ENCODE data around the gene MARCKS. TPM values are rescaled to one million over a fixed set of nuclear protein-coding genes. Genes with fewer than 3 reads are reported as not detected.

Gene MARCKS
- total RNA-seq, 6 experiments from 2014 or later: 162 to 199 (median 166) TPM

GRCh38 chr6:113894712-113895674 lies 37.8 kb downstream of the MARCKS start:
- Mint-ChIP-seq H3K4me1 (ENCODE audit: low read depth) (peaks cover 22% of the 10 kb centered on the region), H3K27ac (no peak overlapping the region), H3K9me3 (0 out of 2 replicates have a peak, but pooled peaks cover 7% of the 10 kb centered on the region), H3K27me3 (ENCODE audit: insufficient read depth) (no peaks in the 10 kb centered on the region), H3K36me3 (ENCODE audit: low read depth) (peaks cover 9% of the 10 kb centered on the region), H3K4me3 (no peak overlapping the region)
- DNase-seq: no peak
- no peak for TF ChIP-seq CTCF (IDR thresholded peaks at IDR 0.05)

GRCh38 chr6:113901482-113901881 lies 44.3 kb downstream of the MARCKS start:
- Mint-ChIP-seq H3K4me1 (ENCODE audit: low read depth) (peaks cover 17% of the 10 kb centered on the region), H3K36me3 (ENCODE audit: low read depth) (no peaks in the 10 kb centered on the region), H3K9me3 (no peaks in the 10 kb centered on the region), H3K27ac (no peak overlapping the region), H3K27me3 (ENCODE audit: insufficient read depth) (no peaks in the 10 kb centered on the region; the same call in 1 of the 2 replicates), H3K4me3 (no peak overlapping the region)
- no peak for TF ChIP-seq CTCF (IDR thresholded peaks at IDR 0.05)
- no peak for DNase-seq

DNA sequence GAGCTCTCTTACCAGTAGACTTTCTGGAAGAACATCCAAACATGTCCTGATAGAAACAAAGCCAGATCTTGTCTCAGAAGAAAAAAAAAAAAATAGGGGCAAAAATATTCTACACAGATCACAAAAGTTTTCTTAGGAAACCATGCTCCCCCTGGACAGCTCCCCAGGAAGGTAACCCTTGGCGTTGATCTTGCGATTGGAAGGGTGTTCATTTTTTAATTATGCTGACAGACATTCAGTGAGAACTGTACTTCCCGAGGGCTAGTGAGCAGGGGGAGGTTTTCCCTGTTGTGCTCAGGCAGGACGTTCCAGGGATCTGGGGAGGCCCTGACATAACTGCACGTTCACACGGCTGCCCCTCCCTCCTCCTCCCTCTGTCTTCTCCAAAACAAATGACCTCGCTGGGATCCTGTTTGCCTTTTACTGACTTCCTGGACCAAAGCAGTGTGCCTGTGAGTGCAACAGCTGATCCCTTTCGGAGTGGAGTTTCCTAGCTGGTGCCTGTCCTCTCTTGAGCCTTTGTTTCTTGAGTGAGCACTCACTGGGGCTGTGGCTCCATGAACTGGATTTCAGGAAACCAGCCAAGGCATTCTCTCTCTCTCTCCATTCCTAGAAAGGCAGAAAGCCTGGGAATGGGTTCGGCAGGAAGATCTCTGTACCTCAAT lies 46.7 kb downstream of the MARCKS start:
- no peak overlapping the region for H3K27ac Mint-ChIP-seq
- no peak overlapping the region for H3K4me3 Mint-ChIP-seq
- DNase-seq: no peak
- H3K27me3 Mint-ChIP-seq (ENCODE audit: insufficient read depth): no peaks in the 10 kb centered on the region; the same call in 1 of the 2 replicates
- H3K9me3 Mint-ChIP-seq: no peaks in the 10 kb centered on the region
- H3K36me3 Mint-ChIP-seq (ENCODE audit: low read depth): no peaks in the 10 kb centered on the region
- TF ChIP-seq CTCF (IDR thresholded peaks at IDR 0.05): no peak
- peaks cover 20% of the 10 kb centered on the region for H3K4me1 Mint-ChIP-seq (ENCODE audit: low read depth)

- H3K27ac Mint-ChIP-seq: no peak overlapping the region
- peaks cover 3% of the 10 kb centered on the region for H3K27me3 Mint-ChIP-seq (ENCODE audit: insufficient read depth)
- H3K4me1 Mint-ChIP-seq (ENCODE audit: low read depth): peaks cover 17% of the 10 kb centered on the region
- no peak for TF ChIP-seq CTCF (IDR thresholded peaks at IDR 0.05)
- no peaks in the 10 kb centered on the region for H3K36me3 Mint-ChIP-seq (ENCODE audit: low read depth)
- DNase-seq: no peak
- H3K9me3 Mint-ChIP-seq: no peaks in the 10 kb centered on the region
- H3K4me3 Mint-ChIP-seq: no peak overlapping the region
These were observed 50.1 kb downstream of the MARCKS start for GRCh38 chr6:113907102-113907815.

- no peak for DNase-seq
- peaks cover 3% of the 10 kb centered on the region for H3K27me3 Mint-ChIP-seq (ENCODE audit: insufficient read depth)
- H3K4me1 Mint-ChIP-seq (ENCODE audit: low read depth): peaks cover 16% of the 10 kb centered on the region
- no peak overlapping the region; the same call in 1 of the 2 replicates for H3K4me3 Mint-ChIP-seq
- no peak overlapping the region for H3K27ac Mint-ChIP-seq
- H3K36me3 Mint-ChIP-seq (ENCODE audit: low read depth): no peaks in the 10 kb centered on the region
- TF ChIP-seq CTCF (IDR thresholded peaks at IDR 0.05): no peak
- H3K9me3 Mint-ChIP-seq: no peaks in the 10 kb centered on the region; the same call in 1 of the 2 replicates
These were observed 51.7 kb downstream of the MARCKS start for GRCh38 chr6:113908801-113909200.

Measured in HFFc6 (cell line).